ENCODE measurements around the gene SARS1.

SARS1 gene

GRCh38 chr1:109204484-109204883, 9.2 kb upstream of the SARS1 start:
- Histone ChIP-seq H3K27me3 (ENCODE audit: insufficient read depth, low read length, poor library complexity) (no peaks in the 10 kb centered on the region), H3K36me3 (ENCODE audit: insufficient read depth, low read length) (no peaks in the 10 kb centered on the region), H4K20me1 (ENCODE audit: insufficient read depth, low read length) (no peaks in the 10 kb centered on the region), H3K9me3 (ENCODE audit: insufficient read depth, low read length, severe bottlenecking) (no peaks in the 10 kb centered on the region), H3K4me2 (ENCODE audit: insufficient read depth, low read length) (no peak overlapping the region), H3K4me1 (ENCODE audit: insufficient read depth, low read length) (peaks cover 3% of the 10 kb centered on the region; the same call in 1 of the 2 replicates), H2AFZ (ENCODE audit: low read depth, low read length) (no peak overlapping the region), H3K79me2 (ENCODE audit: insufficient read depth, low read length) (no peaks in the 10 kb centered on the region), H3K27ac (ENCODE audit: low read length) (no peak overlapping the region), H3K9ac (ENCODE audit: low read depth, low read length) (no peak overlapping the region), H3K4me3 (ENCODE audit: low read depth in 1 of 2, low read length in 2 of 2) (no peak overlapping the region)
- no peak for DNase-seq
- no peak for ATAC-seq (ENCODE audit: insufficient read depth, low read depth)
- no peak for TF ChIP-seq CTCF (IDR thresholded peaks at IDR 0.05; ENCODE audit: borderline replicate concordance, extremely low read depth, low read length, poor library complexity, severe bottlenecking)
- TF ChIP-seq EZH2 (IDR thresholded peaks at IDR 0.05; ENCODE audit: borderline replicate concordance, low read depth, low read length, severe bottlenecking), result no peak

- Histone ChIP-seq H3K9me3 (ENCODE audit: insufficient read depth, low read length, severe bottlenecking) (no peaks in the 10 kb centered on the region), H4K20me1 (ENCODE audit: insufficient read depth, low read length) (no peaks in the 10 kb centered on the region), H3K27me3 (ENCODE audit: insufficient read depth, low read length, poor library complexity) (no peaks in the 10 kb centered on the region), H2AFZ (ENCODE audit: low read depth, low read length) (no peak overlapping the region), H3K79me2 (ENCODE audit: insufficient read depth, low read length) (no peaks in the 10 kb centered on the region), H3K27ac (ENCODE audit: low read length) (no peak overlapping the region), H3K36me3 (ENCODE audit: insufficient read depth, low read length) (no peaks in the 10 kb centered on the region), H3K4me3 (ENCODE audit: low read depth in 1 of 2, low read length in 2 of 2) (no peak overlapping the region), H3K4me1 (ENCODE audit: insufficient read depth, low read length) (no peaks in the 10 kb centered on the region), H3K4me2 (ENCODE audit: insufficient read depth, low read length) (no peak overlapping the region), H3K9ac (ENCODE audit: low read depth, low read length) (no peak overlapping the region)
- ATAC-seq (ENCODE audit: insufficient read depth, low read depth) (no peak), DNase-seq (no peak)
- no peak for TF ChIP-seq EZH2 (IDR thresholded peaks at IDR 0.05; ENCODE audit: borderline replicate concordance, low read depth, low read length, severe bottlenecking)
- no peak for TF ChIP-seq CTCF (IDR thresholded peaks at IDR 0.05; ENCODE audit: borderline replicate concordance, extremely low read depth, low read length, poor library complexity, severe bottlenecking)
These were observed 7.4 kb upstream of the SARS1 start for GRCh38 chr1:109206339-109206738.

- Histone ChIP-seq H3K4me1 (ENCODE audit: insufficient read depth, low read length) (no peaks in the 10 kb centered on the region), H3K27ac (ENCODE audit: low read length) (no peak overlapping the region), H4K20me1 (ENCODE audit: insufficient read depth, low read length) (no peaks in the 10 kb centered on the region), H3K79me2 (ENCODE audit: insufficient read depth, low read length) (no peaks in the 10 kb centered on the region), H3K36me3 (ENCODE audit: insufficient read depth, low read length) (no peaks in the 10 kb centered on the region), H2AFZ (ENCODE audit: low read depth, low read length) (no peak overlapping the region), H3K4me2 (ENCODE audit: insufficient read depth, low read length) (no peak overlapping the region), H3K27me3 (ENCODE audit: insufficient read depth, low read length, poor library complexity) (no peaks in the 10 kb centered on the region), H3K9me3 (ENCODE audit: insufficient read depth, low read length, severe bottlenecking) (no peaks in the 10 kb centered on the region), H3K9ac (ENCODE audit: low read depth, low read length) (no peak overlapping the region), H3K4me3 (ENCODE audit: low read depth in 1 of 2, low read length in 2 of 2) (no peak overlapping the region)
- TF ChIP-seq CTCF (IDR thresholded peaks at IDR 0.05; ENCODE audit: borderline replicate concordance, extremely low read depth, low read length, poor library complexity, severe bottlenecking) (no peak), EZH2 (IDR thresholded peaks at IDR 0.05; ENCODE audit: borderline replicate concordance, low read depth, low read length, severe bottlenecking) (no peak)
- DNase-seq (no peak), ATAC-seq (ENCODE audit: insufficient read depth, low read depth) (no peak)
These were observed 6.1 kb upstream of the SARS1 start for GRCh38 chr1:109207467-109208103.

All from DND-41 (cell line).